ENCODE data around the gene ZFP36. TPM values are rescaled to one million over a fixed set of nuclear protein-coding genes. Genes with fewer than 3 reads are reported as not detected.

Gene ZFP36
- total RNA-seq, 2 experiments from 2014 or later: 1,278 to 1,362 TPM

DNA sequence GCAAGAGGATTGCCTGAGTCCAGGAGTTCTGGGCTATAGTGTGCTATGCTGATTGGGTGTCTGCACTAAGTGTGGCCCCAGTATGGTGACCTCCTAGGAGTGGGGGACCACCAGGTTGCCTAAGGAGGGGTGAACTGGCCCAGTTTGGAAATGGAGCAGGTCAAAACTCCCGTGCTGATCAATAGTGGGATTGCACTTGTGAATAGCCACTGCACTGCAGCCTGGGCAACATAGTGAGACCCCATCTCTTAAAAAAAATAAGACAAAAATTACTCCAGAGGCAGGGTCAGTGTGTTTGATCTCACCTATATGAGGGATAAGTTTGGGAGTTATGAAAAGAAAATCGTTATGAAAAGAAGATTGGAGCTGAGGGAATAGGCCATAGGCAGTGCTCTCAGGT is 37.4 kb upstream of the ZFP36 start:
- POLR2A ChIA-PET: no interaction called here
- peaks cover 72% of the 10 kb centered on the region for H3K36me3 Mint-ChIP-seq (ENCODE audit: low read depth)

DNA sequence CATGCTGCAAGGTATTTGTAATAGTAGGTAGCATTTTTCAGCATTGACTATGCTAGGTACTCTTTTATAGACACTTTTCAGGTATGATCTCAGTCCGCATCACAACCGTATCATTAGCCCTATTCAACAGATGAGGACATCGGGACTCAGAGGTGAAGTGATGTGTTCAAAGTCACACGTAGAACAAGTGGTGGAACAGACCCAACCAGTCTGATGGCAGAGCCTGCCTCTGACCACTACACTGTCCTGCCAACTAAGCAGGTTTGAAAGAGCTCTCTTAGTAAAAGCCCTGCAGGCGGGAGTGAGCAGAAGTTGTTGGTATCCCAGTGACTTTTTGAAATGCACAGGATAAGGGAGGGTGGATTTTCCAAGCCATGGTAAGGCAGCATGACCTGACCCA is 35.9 kb upstream of the ZFP36 start:
- peaks cover 68% of the 10 kb centered on the region for H3K36me3 Mint-ChIP-seq (ENCODE audit: low read depth)
- peak overlapping the region; percentile 24 for H3K27ac Mint-ChIP-seq
- DNase-seq (no peak), ATAC-seq (ENCODE audit: poor library complexity) (no peak)
- H3K4me1 Mint-ChIP-seq (ENCODE audit: low read depth): no peaks in the 10 kb centered on the region
- TF ChIP-seq, protein P1, sequence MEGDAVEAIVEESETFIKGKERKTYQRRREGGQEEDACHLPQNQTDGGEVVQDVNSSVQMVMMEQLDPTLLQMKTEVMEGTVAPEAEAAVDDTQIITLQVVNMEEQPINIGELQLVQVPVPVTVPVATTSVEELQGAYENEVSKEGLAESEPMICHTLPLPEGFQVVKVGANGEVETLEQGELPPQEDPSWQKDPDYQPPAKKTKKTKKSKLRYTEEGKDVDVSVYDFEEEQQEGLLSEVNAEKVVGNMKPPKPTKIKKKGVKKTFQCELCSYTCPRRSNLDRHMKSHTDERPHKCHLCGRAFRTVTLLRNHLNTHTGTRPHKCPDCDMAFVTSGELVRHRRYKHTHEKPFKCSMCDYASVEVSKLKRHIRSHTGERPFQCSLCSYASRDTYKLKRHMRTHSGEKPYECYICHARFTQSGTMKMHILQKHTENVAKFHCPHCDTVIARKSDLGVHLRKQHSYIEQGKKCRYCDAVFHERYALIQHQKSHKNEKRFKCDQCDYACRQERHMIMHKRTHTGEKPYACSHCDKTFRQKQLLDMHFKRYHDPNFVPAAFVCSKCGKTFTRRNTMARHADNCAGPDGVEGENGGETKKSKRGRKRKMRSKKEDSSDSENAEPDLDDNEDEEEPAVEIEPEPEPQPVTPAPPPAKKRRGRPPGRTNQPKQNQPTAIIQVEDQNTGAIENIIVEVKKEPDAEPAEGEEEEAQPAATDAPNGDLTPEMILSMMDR (IDR thresholded peaks at IDR 0.05): no peak
- H3K9me3 Mint-ChIP-seq: no peaks in the 10 kb centered on the region
- CTCF ChIA-PET: no interaction called here
- H3K4me3 Mint-ChIP-seq: no peak overlapping the region
- no peak overlapping the region for H3K4me3 ChIP-seq (ENCODE audit: low read length)
- H3K27me3 Mint-ChIP-seq: no peaks in the 10 kb centered on the region
- no peaks in the 10 kb centered on the region for H3K4me1 ChIP-seq (ENCODE audit: insufficient read depth, low read length)
- no peaks in the 10 kb centered on the region for H3K9me3 ChIP-seq (ENCODE audit: control insufficient read depth in 1 of 2, insufficient read depth in 1 of 2, low read length in 2 of 2)
- H3K27me3 ChIP-seq (ENCODE audit: control insufficient read depth in 1 of 2, insufficient read depth in 2 of 2, low read length in 2 of 2): no peaks in the 10 kb centered on the region
- H3K36me3 ChIP-seq (ENCODE audit: insufficient read depth, low read length): peaks cover 60% of the 10 kb centered on the region
- intact Hi-C loops (cut with DNase I, micrococcal nuclease): no loop called here
- POLR2A ChIA-PET: no interaction called here
- H3K27ac ChIP-seq (ENCODE audit: low read depth in 1 of 2, low read length in 2 of 2): no peak overlapping the region

More for the DNA sequence above, 37.4 kb upstream of the ZFP36 start:
- CTCF ChIA-PET: no interaction called here
- no peaks in the 10 kb centered on the region for H3K4me1 ChIP-seq (ENCODE audit: insufficient read depth, low read length)
- H3K27me3 Mint-ChIP-seq: no peaks in the 10 kb centered on the region
- H3K4me3 ChIP-seq (ENCODE audit: low read length): no peak overlapping the region
- H3K4me3 Mint-ChIP-seq: no peak overlapping the region
- H3K27ac Mint-ChIP-seq: no peak overlapping the region
- peaks cover 56% of the 10 kb centered on the region for H3K36me3 ChIP-seq (ENCODE audit: insufficient read depth, low read length)
- TF ChIP-seq, protein P1 (IDR thresholded peaks at IDR 0.05): no peak
- no peaks in the 10 kb centered on the region for H3K9me3 ChIP-seq (ENCODE audit: control insufficient read depth in 1 of 2, insufficient read depth in 1 of 2, low read length in 2 of 2)
- DNase-seq (no peak), ATAC-seq (ENCODE audit: poor library complexity) (no peak)
- no peaks in the 10 kb centered on the region for H3K9me3 Mint-ChIP-seq
- intact Hi-C loops (cut with DNase I, micrococcal nuclease): no loop called here
- H3K27me3 ChIP-seq (ENCODE audit: control insufficient read depth in 1 of 2, insufficient read depth in 2 of 2, low read length in 2 of 2): no peaks in the 10 kb centered on the region
- no peak overlapping the region for H3K27ac ChIP-seq (ENCODE audit: low read depth in 1 of 2, low read length in 2 of 2)
- no peaks in the 10 kb centered on the region for H3K4me1 Mint-ChIP-seq (ENCODE audit: low read depth)

DNA sequence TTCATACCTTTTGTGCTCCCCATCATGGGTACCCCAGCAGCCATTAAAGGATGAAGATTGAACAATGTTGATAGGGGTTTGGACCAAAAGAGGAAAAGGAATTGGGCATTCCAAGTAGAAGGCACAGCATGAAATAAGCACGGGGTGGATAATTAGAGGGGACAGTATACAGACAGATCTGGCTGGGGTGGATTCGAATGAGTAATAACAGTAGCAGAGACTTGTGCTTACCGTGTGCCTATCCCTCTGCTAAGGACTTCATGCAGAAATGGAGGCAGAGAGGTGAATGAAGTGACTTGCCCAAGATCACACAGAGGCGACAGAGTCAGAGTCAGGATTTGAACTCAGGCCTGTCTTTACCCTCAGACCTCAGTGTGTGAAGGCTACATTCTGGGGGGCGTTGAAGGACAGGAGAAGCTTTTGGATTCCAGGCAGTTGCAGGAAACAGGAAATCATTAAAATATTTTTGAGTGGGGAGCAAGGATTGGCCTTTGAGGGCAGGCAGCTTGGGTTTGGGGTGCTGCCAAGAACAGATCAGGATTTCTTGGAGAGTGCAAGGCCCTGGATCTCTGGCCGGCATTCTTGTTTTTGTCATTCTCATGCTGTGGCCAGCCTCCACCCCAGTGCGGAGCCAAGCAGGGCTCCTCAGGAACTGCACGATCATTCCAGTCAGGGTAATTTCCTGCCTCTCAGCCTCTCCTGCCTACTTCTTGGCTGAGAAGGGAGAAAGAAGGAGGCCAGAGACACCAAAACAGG is 34.4 kb upstream of the ZFP36 start:
- TF ChIP-seq, protein P1 (IDR thresholded peaks at IDR 0.05): no peak
- Mint-ChIP-seq H3K27ac (no peak overlapping the region), H3K4me3 (no peak overlapping the region), H3K4me1 (ENCODE audit: low read depth) (no peaks in the 10 kb centered on the region), H3K9me3 (no peaks in the 10 kb centered on the region), H3K36me3 (ENCODE audit: low read depth) (peaks cover 77% of the 10 kb centered on the region), H3K27me3 (no peaks in the 10 kb centered on the region)
- ATAC-seq (ENCODE audit: poor library complexity): no peak
- H3K9me3 ChIP-seq (ENCODE audit: control insufficient read depth in 1 of 2, insufficient read depth in 1 of 2, low read length in 2 of 2): no peaks in the 10 kb centered on the region
- H3K27ac ChIP-seq (ENCODE audit: low read depth in 1 of 2, low read length in 2 of 2): no peak overlapping the region
- no peak overlapping the region for H3K4me3 ChIP-seq (ENCODE audit: low read length)
- peaks cover 75% of the 10 kb centered on the region for H3K36me3 ChIP-seq (ENCODE audit: insufficient read depth, low read length)
- ChIA-PET POLR2A (no interaction called here), CTCF (no interaction called here)
- intact Hi-C loops (cut with DNase I, micrococcal nuclease): no loop called here
- no peaks in the 10 kb centered on the region for H3K27me3 ChIP-seq (ENCODE audit: control insufficient read depth in 1 of 2, insufficient read depth in 2 of 2, low read length in 2 of 2)
- DNase-seq: no peak
- H3K4me1 ChIP-seq (ENCODE audit: insufficient read depth, low read length): no peaks in the 10 kb centered on the region
